HepG2 (cell line): ENCODE results near the gene ELMOD3. TPM values are rescaled to one million over a fixed set of nuclear protein-coding genes. Genes with fewer than 3 reads are reported as not detected.

Experiments used
- ATF1 ChIP-seq: IDR thresholded peaks from 2 replicates; pipeline ENCODE4 v1.6.1; 2016; ENCODE audit warnings: mild to moderate bottlenecking, control low read depth
- ATF5 ChIP-seq: sonication (generic); formaldehyde crosslinking; IDR thresholded peaks from 2 replicates; pipeline ENCODE4 v1.4.0; 2020; ENCODE audit warnings: mild to moderate bottlenecking, low read depth, missing genetic modification reagents
- ATRX ChIP-seq: sonication (generic); formaldehyde crosslinking; IDR thresholded peaks from 2 replicates; pipeline ENCODE4 v1.4.0; 2020; ENCODE audit warnings: missing genetic modification reagents, borderline replicate concordance
- CBX2 ChIP-seq, 2 experiments: fragments of 200-600 bp in 1 of 2; sonication (generic); formaldehyde crosslinking in 1 of 2; IDR thresholded peaks; 2 replicates each; pipeline versions ENCODE4 v1.7.0 to v1.8.1; 2018 to 2022; ENCODE audit warnings: low read depth in 2 of 2, low read length in 1 of 2, mild to moderate bottlenecking in 1 of 2, missing genetic modification reagents in 1 of 2
- CEBPZ ChIP-seq: IDR thresholded peaks from 2 replicates; pipeline ENCODE4 v1.6.1; 2012; ENCODE audit warnings: low read length, improper control_type of control experiment
- ETV5 ChIP-seq: IDR thresholded peaks from 2 replicates; pipeline ENCODE4 v1.6.1; 2018; ENCODE audit warnings: missing biosample characterization, missing genetic modification reagents, inconsistent platforms, borderline replicate concordance
- HDAC1 ChIP-seq: sonication (generic); formaldehyde crosslinking; IDR thresholded peaks from 2 replicates; pipeline ENCODE4 v1.5.1; 2020; ENCODE audit warnings: mild to moderate bottlenecking, missing genetic modification reagents
- HHEX ChIP-seq: IDR thresholded peaks from 2 replicates; pipeline ENCODE4 v1.6.1; 2016; ENCODE audit warnings: control low read depth
- HOXA5 ChIP-seq: sonication (generic); formaldehyde crosslinking; IDR thresholded peaks from 2 replicates; pipeline ENCODE4 v1.4.0; 2020; ENCODE audit warnings: missing genetic modification reagents
- HOXD1 ChIP-seq: sonication (generic); formaldehyde crosslinking; IDR thresholded peaks from 2 replicates; pipeline ENCODE4 v1.5.0; 2020; ENCODE audit warnings: missing genetic modification reagents
- IKZF1 ChIP-seq: fragments of 450-650 bp; IDR thresholded peaks from 2 replicates; pipeline ENCODE4 v1.7.1; 2016
- KLF9 ChIP-seq: IDR thresholded peaks from 2 replicates; pipeline ENCODE4 v1.6.1; 2016; ENCODE audit warnings: low read depth
- MATR3 ChIP-seq: sonication (generic); formaldehyde crosslinking; IDR thresholded peaks from 2 replicates; pipeline ENCODE4 v1.4.0; 2020; ENCODE audit warnings: missing genetic modification reagents
- MED8 ChIP-seq: sonication (generic); formaldehyde crosslinking; IDR thresholded peaks from 2 replicates; pipeline ENCODE4 v1.8.1; 2023; ENCODE audit warnings: mild to moderate bottlenecking, missing genetic modification reagents; ENCODE audit not compliant: insufficient replicate concordance
- MXD4 ChIP-seq: IDR thresholded peaks from 2 replicates; pipeline ENCODE4 v1.6.1; 2016; ENCODE audit warnings: mild to moderate bottlenecking, missing biosample characterization, missing genetic modification reagents
- MYC ChIP-seq: sonication (generic); formaldehyde crosslinking; IDR thresholded peaks from 2 replicates; pipeline ENCODE4 v1.9.0; 2021; ENCODE audit warnings: missing genetic modification reagents, borderline replicate concordance
- NCOA2 ChIP-seq: sonication (generic); formaldehyde crosslinking; IDR thresholded peaks from 2 replicates; pipeline ENCODE4 v1.8.0; 2022; ENCODE audit warnings: inconsistent platforms
- PTBP1 ChIP-seq: fragments of 200-400 bp; formaldehyde crosslinking; IDR thresholded peaks from 2 replicates; pipeline ENCODE4 v1.6.1; 2018; ENCODE audit warnings: low read length, low read depth; ENCODE audit not compliant: poor library complexity, severe bottlenecking
- RFX1 ChIP-seq: fragments of 450-650 bp; IDR thresholded peaks from 2 replicates; pipeline ENCODE4 v1.6.1; 2017
- SMAD3 ChIP-seq: sonication (generic); formaldehyde crosslinking; IDR thresholded peaks from 2 replicates; pipeline ENCODE4 v1.4.0; 2020; ENCODE audit warnings: missing genetic modification reagents
- SNAPC2 ChIP-seq: sonication (generic); formaldehyde crosslinking; IDR thresholded peaks from 2 replicates; pipeline ENCODE4 v1.8.1; 2022; ENCODE audit warnings: mild to moderate bottlenecking, missing genetic modification reagents
- SOX6 ChIP-seq, 2 experiments: fragments of 450-650 bp in 1 of 2; sonication (generic) in 1 of 2; formaldehyde crosslinking in 1 of 2; IDR thresholded peaks; 2 replicates each; pipeline versions ENCODE4 v1.4.0 to v1.6.1; 2017 to 2020; ENCODE audit warnings: antibody characterized with exemption in 1 of 2, mild to moderate bottlenecking in 1 of 2, missing genetic modification reagents in 1 of 2
- TCF7 ChIP-seq: sonication (generic); IDR thresholded peaks from 2 replicates; pipeline ENCODE4 v1.6.1; 2016; ENCODE audit warnings: antibody characterized with exemption, low read depth
- ZFP36L1 ChIP-seq: sonication (generic); formaldehyde crosslinking; IDR thresholded peaks from 2 replicates; pipeline ENCODE4 v1.8.0; 2022; ENCODE audit warnings: mild to moderate bottlenecking, missing genetic modification reagents, moderate library complexity
- ZNF652 ChIP-seq: IDR thresholded peaks from 2 replicates; pipeline ENCODE4 v1.6.1; 2016; ENCODE audit warnings: low read depth, borderline replicate concordance
- ZSCAN5A ChIP-seq: sonication (generic); formaldehyde crosslinking; IDR thresholded peaks from 2 replicates; pipeline ENCODE4 v1.8.0; 2022; ENCODE audit warnings: mild to moderate bottlenecking, missing genetic modification reagents, borderline replicate concordance
- polyA plus RNA-seq, 8 experiments: library from polyadenylated mRNA; depleted of rRNA in 3 of 8; stranded (reverse) in 7 of 8; unstranded in 1 of 8; fragments of >200 nt; fragmentation: Illumina TruSeq in 4 of 8; extraction: Trizol in 4 of 8; gene quantifications; 2 replicates each; pipeline versions ENCODE4 v1.2.1 to v1.2.3, GENCODE V29; 2011 to 2016; ENCODE audit warnings: low read depth in 4 of 8, missing spikeins in 1 of 8, mixed read lengths in 1 of 8; ENCODE audit not compliant: insufficient read depth in 1 of 8
- total RNA-seq, 5 experiments: library from RNA; depleted of rRNA; stranded (reverse); fragments of >200 nt; fragmentation: Illumina TruSeq; extraction: Trizol; gene quantifications; 2 replicates each; pipeline ENCODE4 v1.2.3, GENCODE V29; 2016; ENCODE audit warnings: low read depth in 1 of 5

Gene ELMOD3
- total and polyA plus RNA-seq, 2 of the 13 experiments (the other 11 are each of a cell fraction or from before 2014, with no cell fraction given): 13.3 to 19.5 TPM

GRCh38 chr2:85324639-85325465 lies 29.7 kb upstream of the ELMOD3 start (continued):
- peak; percentile 89; the same call in 1 of the 2 replicates for TF ChIP-seq HDAC1
- no peak for TF ChIP-seq SOX6 (IDR thresholded peaks at IDR 0.05)
- peak; percentile 99 for TF ChIP-seq SOX6 (CRISPR knock-in tag; IDR thresholded peaks at IDR 0.05)
- TF ChIP-seq NCOA2 (CRISPR knock-in tag): peak; percentile 95
- no peak for TF ChIP-seq RFX1
- TF ChIP-seq TCF7: peak; percentile 93
- TF ChIP-seq IKZF1: no peak
- peak; percentile 90; the same call in 1 of the 2 replicates for TF ChIP-seq SNAPC2 (CRISPR knock-in tag)
- TF ChIP-seq ATF1 (CRISPR knock-in tag): peak; percentile 69; the same call in 1 of the 2 replicates
- TF ChIP-seq CBX2 (IDR thresholded peaks at IDR 0.05; ENCODE audit: low read depth, low read length): no peak
- TF ChIP-seq CBX2 (CRISPR knock-in tag; IDR thresholded peaks at IDR 0.05; ENCODE audit: low read depth): no peak
- no peak for TF ChIP-seq MATR3 (CRISPR knock-in tag)
- no peak for TF ChIP-seq ZFP36L1 (CRISPR knock-in tag)
- TF ChIP-seq SMAD3 (CRISPR knock-in tag): peak; percentile 40; the same call in 1 of the 2 replicates
- TF ChIP-seq HHEX (CRISPR knock-in tag): no peak
- no peak for TF ChIP-seq PTBP1
- TF ChIP-seq KLF9 (CRISPR knock-in tag): no peak; the same call in 1 of the 2 replicates
- TF ChIP-seq MYC (CRISPR knock-in tag): no peak
- TF ChIP-seq HOXD1: peak; percentile 12; the same call in 1 of the 2 replicates
- TF ChIP-seq ATRX (CRISPR knock-in tag): no peak
- 0 out of 2 replicates have a peak, but pooled peaks have one; percentile 50 for TF ChIP-seq HOXA5 (CRISPR knock-in tag)
- no peak for TF ChIP-seq CEBPZ
- peak; percentile 65 for TF ChIP-seq MXD4 (CRISPR knock-in tag)
- TF ChIP-seq MED8 (CRISPR knock-in tag): peak; percentile 51
- TF ChIP-seq ETV5 (CRISPR knock-in tag): peak; percentile 71; the same call in 1 of the 2 replicates
- TF ChIP-seq ZSCAN5A (CRISPR knock-in tag): peak; percentile 68; the same call in 1 of the 2 replicates
- TF ChIP-seq ZNF652 (CRISPR knock-in tag): peak; percentile 24; the same call in 1 of the 2 replicates
- TF ChIP-seq ATF5 (CRISPR knock-in tag): no peak
